ENCODE measurements around the gene UBAC2. TPM values are rescaled to one million over a fixed set of nuclear protein-coding genes. Genes with fewer than 3 reads are reported as not detected.

UBAC2 gene
- total and polyA plus RNA-seq, 2 of the 8 experiments (the other 6 are each of a cell fraction or from before 2014, with no cell fraction given), result 75.9 to 76.9 TPM

DNA sequence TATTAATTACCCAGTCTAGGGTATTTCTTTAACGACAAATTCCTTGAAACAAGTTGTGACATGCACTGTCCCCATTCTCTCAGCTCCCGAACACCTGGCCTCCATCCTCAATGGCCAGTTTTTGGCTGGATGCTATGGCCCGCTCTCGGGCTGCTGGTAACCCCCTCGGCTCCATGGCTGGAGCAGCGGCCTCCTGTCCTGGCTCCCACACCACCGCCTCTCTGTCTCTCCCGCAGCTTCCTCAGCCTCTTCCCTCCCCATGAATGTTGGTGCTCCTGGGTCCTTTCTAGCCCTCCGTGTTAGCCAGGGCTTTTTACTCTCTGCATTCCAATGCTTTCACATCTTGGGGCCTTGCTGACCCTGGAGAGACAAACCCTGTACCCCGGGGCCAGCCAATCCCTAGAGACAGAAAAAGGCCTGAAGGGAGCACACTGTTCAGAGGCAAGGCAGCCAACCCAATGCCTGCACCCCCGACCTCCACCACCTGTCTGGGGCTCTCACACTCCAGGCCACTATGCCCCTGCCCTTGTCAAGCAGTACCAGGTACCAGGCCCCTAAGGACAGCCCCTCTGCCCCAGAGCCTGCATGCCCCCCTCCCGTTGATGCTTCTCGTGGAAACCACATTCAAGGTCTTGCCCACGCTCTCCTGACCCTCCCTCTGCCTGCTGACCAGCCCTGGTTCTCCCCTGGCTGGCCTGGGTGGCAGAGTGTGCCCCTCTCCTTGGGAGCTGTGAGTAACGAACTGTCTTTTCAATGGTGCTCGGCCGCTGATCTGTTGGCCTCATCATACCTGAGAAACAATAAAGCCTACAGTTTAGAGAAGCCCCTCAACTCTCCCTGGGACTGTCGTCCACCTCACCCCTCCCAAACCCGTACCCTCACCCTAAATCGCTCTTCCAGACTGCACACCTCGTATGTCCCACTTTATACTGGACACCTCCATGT lies 193.4 kb downstream of the UBAC2 start (continued):
- TF ChIP-seq RAD21 (IDR thresholded peaks at IDR 0.05 in 1 of 2, conservative IDR thresholded peaks at IDR 0.05 in 1 of 2; ENCODE audit: low read depth in 2 of 2, low read length in 2 of 2), result no peak
- TF ChIP-seq MAFK (IDR thresholded peaks at IDR 0.05; ENCODE audit: low read depth, low read length), result no peak
- no peak for TF ChIP-seq SUZ12 (IDR thresholded peaks at IDR 0.05; ENCODE audit: low read length)
- no peak for TF ChIP-seq ASH2L (IDR thresholded peaks at IDR 0.05; ENCODE audit: low read length)
- no peak for TF ChIP-seq KDM4A (IDR thresholded peaks at IDR 0.05; ENCODE audit: low read depth, low read length, severe bottlenecking)
- TF ChIP-seq NANOG (IDR thresholded peaks at IDR 0.05; ENCODE audit: insufficient read depth, low read depth, low read length, poor library complexity, severe bottlenecking), result no peak
- TF ChIP-seq JUND (IDR thresholded peaks at IDR 0.05; ENCODE audit: low read length), result no peak
- TF ChIP-seq NRF1 (IDR thresholded peaks at IDR 0.05; ENCODE audit: low read depth, low read length), result no peak
